Suprapubic skin (tissue), 4 donors: Measurements from ENCODE around the gene CD151. TPM values are rescaled to one million over a fixed set of nuclear protein-coding genes. Genes with fewer than 3 reads are reported as not detected.

Experiments
- DNase-seq, 2 donors: peaks; one replicate each; pipeline ENCODE4 v3.0.0-alpha.2; 2019; ENCODE audit warnings: low spot score in 2 of 2
- H3K27ac ChIP-seq: fragments of 200-600 bp; sonication (generic); one replicate; pipeline ENCODE4 v1.5.1; 2019
- H3K27me3 ChIP-seq: fragments of 200-600 bp; sonication (generic); one replicate; pipeline ENCODE4 v1.5.1; 2019
- H3K36me3 ChIP-seq: fragments of 200-600 bp; sonication (generic); one replicate; pipeline ENCODE4 v1.5.1; 2019
- H3K4me1 ChIP-seq: fragments of 200-600 bp; sonication (generic); one replicate; pipeline ENCODE4 v1.5.1; 2019
- H3K4me3 ChIP-seq: fragments of 200-600 bp; sonication (generic); one replicate; pipeline ENCODE4 v1.5.1; 2019; ENCODE audit warnings: mild to moderate bottlenecking
- H3K9me3 ChIP-seq: fragments of 200-600 bp; sonication (generic); one replicate; pipeline ENCODE4 v1.5.1; 2019
- CTCF ChIP-seq, 2 donors: fragments of 200-600 bp in 1 of 2; fragments of 450-650 bp in 1 of 2; sonication (generic) in 1 of 2; IDR thresholded peaks; one replicate each; pipeline ENCODE4 v1.5.1; 2016 to 2019; ENCODE audit warnings: antibody characterized with exemption in 2 of 2, mild to moderate bottlenecking in 1 of 2, moderate library complexity in 1 of 2
- EP300 ChIP-seq: sonication (generic); formaldehyde crosslinking; IDR thresholded peaks from one replicate; pipeline ENCODE4 v1.6.1; 2017; ENCODE audit warnings: antibody characterized with exemption
- POLR2A ChIP-seq, 2 donors: fragments of 450-650 bp; IDR thresholded peaks; one replicate each; pipeline ENCODE4 v1.6.1; 2017; ENCODE audit warnings: antibody characterized with exemption in 2 of 2, mild to moderate bottlenecking in 2 of 2, moderate library complexity in 2 of 2
- POLR2AphosphoS5 ChIP-seq, 3 donors: sonication (generic); formaldehyde crosslinking; IDR thresholded peaks; one replicate each; pipeline ENCODE4 v1.6.1; 2017; ENCODE audit warnings: antibody characterized with exemption in 3 of 3
- WGBS: methylation state at CpG from one replicate; pipeline ENCODE4 v1.1.5; 2018; 5-methylcytosine and 5-hydroxymethylcytosine counted together
- total RNA-seq, 4 donors: library from RNA; depleted of rRNA; stranded (reverse); fragments of >200 nt; gene quantifications; one replicate each; pipeline ENCODE4 v1.1.0, GENCODE V29; 2016

Gene CD151
- total RNA-seq, 4 donors from 2014 or later, result 108 to 162 (median 150) TPM

GRCh38 chr11:844693-845644 is 12.2 kb downstream of the CD151 start:
- Histone ChIP-seq H3K4me3 (peak overlapping the region; percentile 87), H3K4me1 (peaks cover 87% of the 10 kb centered on the region), H3K9me3 (no peaks in the 10 kb centered on the region), H3K27ac (peak overlapping the region; percentile 97), H3K36me3 (peaks cover 5% of the 10 kb centered on the region), H3K27me3 (peaks cover 9% of the 10 kb centered on the region)
- DNase-seq, result peak; percentile 96 to 98
- TF ChIP-seq POLR2AphosphoS5 (IDR thresholded peaks at IDR 0.05) (peak in 2 of 3 donors; percentile 34 to 40), EP300 (no peak), CTCF (IDR thresholded peaks at IDR 0.05) (no peak), POLR2A (IDR thresholded peaks at IDR 0.05) (no peak)
- WGBS, result 7% methylated on average over 14 of the region's 31 CpGs

DNA sequence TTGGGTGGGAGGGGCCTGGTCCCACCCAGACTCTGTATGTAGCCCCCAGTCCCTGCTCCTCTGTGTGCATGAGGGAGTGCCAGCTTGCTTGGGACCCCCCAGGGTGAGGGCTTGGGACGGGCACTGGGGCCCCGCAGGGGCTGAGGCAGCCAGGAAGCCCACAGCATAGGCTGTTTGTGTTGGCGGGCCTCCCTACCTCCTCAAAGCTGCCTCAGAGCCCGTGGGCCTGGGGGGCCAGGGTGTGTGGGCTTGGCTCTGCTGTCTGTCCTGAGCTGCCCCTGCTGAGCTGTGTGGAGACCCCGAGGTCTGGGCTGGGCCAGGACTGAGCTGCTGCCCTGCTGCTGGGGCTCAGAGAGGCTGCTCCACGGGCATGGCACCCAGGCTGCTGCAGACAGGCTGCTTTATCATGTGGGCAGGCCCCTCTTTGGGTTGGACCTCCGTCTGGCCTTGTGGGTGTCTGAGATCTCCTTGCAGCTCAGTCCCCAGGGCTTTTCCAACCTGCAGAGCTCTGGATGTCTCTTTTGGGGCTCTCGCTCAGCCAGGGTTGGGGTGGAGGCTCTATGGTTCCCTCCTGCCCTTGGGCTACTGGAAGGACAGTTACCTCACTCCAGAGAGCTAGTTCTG is 13.2 kb downstream of the CD151 start:
- Histone ChIP-seq H3K4me1 (peaks cover 88% of the 10 kb centered on the region), H3K36me3 (no peaks in the 10 kb centered on the region), H3K27me3 (peaks cover 17% of the 10 kb centered on the region), H3K4me3 (peak overlapping the region; percentile 87), H3K27ac (peak overlapping the region; percentile 97), H3K9me3 (no peaks in the 10 kb centered on the region)
- 80% methylated on average over 1 of the region's 8 CpGs for WGBS
- no peak for TF ChIP-seq POLR2AphosphoS5 (IDR thresholded peaks at IDR 0.05)
- TF ChIP-seq EP300, result no peak
- no peak for TF ChIP-seq POLR2A (IDR thresholded peaks at IDR 0.05)
- DNase-seq, result no peak

- peaks cover 17% of the 10 kb centered on the region for H3K27me3 ChIP-seq
- H3K4me1 ChIP-seq, result peaks cover 86% of the 10 kb centered on the region
These were observed 13.8 kb downstream of the CD151 start for GRCh38 chr11:846496-847098.

GRCh38 chr11:847876-848275 is 15.1 kb downstream of the CD151 start:
- 100% methylated on average over 2 of the region's 18 CpGs for WGBS
- peaks cover 87% of the 10 kb centered on the region for H3K4me1 ChIP-seq

More at GRCh38 chr11:846496-847098, 13.8 kb downstream of the CD151 start:
- no peak for DNase-seq
- no peak for TF ChIP-seq POLR2A (IDR thresholded peaks at IDR 0.05)
- TF ChIP-seq EP300, result no peak
- TF ChIP-seq POLR2AphosphoS5 (IDR thresholded peaks at IDR 0.05), result no peak
- TF ChIP-seq CTCF (IDR thresholded peaks at IDR 0.05), result no peak
- H3K9me3 ChIP-seq, result no peaks in the 10 kb centered on the region
- H3K36me3 ChIP-seq, result no peaks in the 10 kb centered on the region
- 73% methylated on average over 3 of the region's 11 CpGs for WGBS
- no peak overlapping the region for H3K4me3 ChIP-seq
- H3K27ac ChIP-seq, result peak overlapping the region; percentile 97

More at GRCh38 chr11:847876-848275, 15.1 kb downstream of the CD151 start:
- Histone ChIP-seq H3K27me3 (peaks cover 17% of the 10 kb centered on the region), H3K36me3 (no peaks in the 10 kb centered on the region), H3K27ac (no peak overlapping the region), H3K4me3 (no peak overlapping the region), H3K9me3 (no peaks in the 10 kb centered on the region)
- no peak for TF ChIP-seq POLR2AphosphoS5 (IDR thresholded peaks at IDR 0.05)
- TF ChIP-seq POLR2A (IDR thresholded peaks at IDR 0.05), result no peak
- no peak for TF ChIP-seq EP300
- TF ChIP-seq CTCF (IDR thresholded peaks at IDR 0.05), result no peak
- no peak for DNase-seq
